ENCODE data around the gene LRRN2. TPM values are rescaled to one million over a fixed set of nuclear protein-coding genes. Genes with fewer than 3 reads are reported as not detected.

LRRN2 gene
- total RNA-seq, 1 donor from 2014 or later = 0.17 TPM

- no peak for DNase-seq
These were observed 59.2 kb downstream of the LRRN2 start for GRCh38 chr1:204626381-204626780.

GRCh38 chr1:204624631-204625216 lies 60.8 kb downstream of the LRRN2 start:
- no peak for DNase-seq

GRCh38 chr1:204623894-204624361 lies 61.6 kb downstream of the LRRN2 start:
- DNase-seq = no peak

GRCh38 chr1:204623365-204623893 lies 62.1 kb downstream of the LRRN2 start:
- DNase-seq = peak; percentile 39

GRCh38 chr1:204621996-204622395 lies 63.5 kb downstream of the LRRN2 start:
- no peak for DNase-seq

- no peak for DNase-seq
These were observed 64.1 kb downstream of the LRRN2 start for GRCh38 chr1:204621396-204621795.

GRCh38 chr1:204619721-204620120 lies 65.8 kb downstream of the LRRN2 start:
- DNase-seq = no peak

- DNase-seq = no peak
These were observed 67.3 kb downstream of the LRRN2 start for GRCh38 chr1:204618148-204618760.

- DNase-seq = no peak
These were observed 68.0 kb downstream of the LRRN2 start for GRCh38 chr1:204617256-204618147.

- DNase-seq = no peak
These were observed 68.9 kb downstream of the LRRN2 start for GRCh38 chr1:204616641-204617040.

- no peak for DNase-seq
These were observed 69.7 kb downstream of the LRRN2 start for GRCh38 chr1:204615881-204616280.

- DNase-seq = no peak
These were observed 71.9 kb downstream of the LRRN2 start for GRCh38 chr1:204613636-204614035.

- DNase-seq = no peak
These were observed 73.2 kb downstream of the LRRN2 start for GRCh38 chr1:204612326-204612725.

GRCh38 chr1:204611036-204611435 lies 74.5 kb downstream of the LRRN2 start:
- no peak for DNase-seq

- no peak for DNase-seq
These were observed 77.6 kb downstream of the LRRN2 start for GRCh38 chr1:204607910-204608309.

- no peak for DNase-seq
These were observed 79.7 kb downstream of the LRRN2 start for GRCh38 chr1:204605791-204606190.

- no peak for DNase-seq
These were observed 82.5 kb downstream of the LRRN2 start for GRCh38 chr1:204602871-204603542.

- DNase-seq = no peak
These were observed 83.4 kb downstream of the LRRN2 start for GRCh38 chr1:204602111-204602579.

GRCh38 chr1:204600968-204601367 lies 84.6 kb downstream of the LRRN2 start:
- DNase-seq = no peak

- no peak for DNase-seq
These were observed 85.3 kb downstream of the LRRN2 start for GRCh38 chr1:204600203-204600602.

- DNase-seq = no peak
These were observed 85.9 kb downstream of the LRRN2 start for GRCh38 chr1:204599596-204599995.

GRCh38 chr1:204599098-204599497 lies 86.4 kb downstream of the LRRN2 start:
- no peak for DNase-seq
